ENCODE measurements around the gene CD52.
"Not testable (repeated sequence)": the region's sequence is repeated elsewhere in the genome, so short reads cannot be mapped to it uniquely, and the experiment has no call there.

CD52 gene

DNA sequence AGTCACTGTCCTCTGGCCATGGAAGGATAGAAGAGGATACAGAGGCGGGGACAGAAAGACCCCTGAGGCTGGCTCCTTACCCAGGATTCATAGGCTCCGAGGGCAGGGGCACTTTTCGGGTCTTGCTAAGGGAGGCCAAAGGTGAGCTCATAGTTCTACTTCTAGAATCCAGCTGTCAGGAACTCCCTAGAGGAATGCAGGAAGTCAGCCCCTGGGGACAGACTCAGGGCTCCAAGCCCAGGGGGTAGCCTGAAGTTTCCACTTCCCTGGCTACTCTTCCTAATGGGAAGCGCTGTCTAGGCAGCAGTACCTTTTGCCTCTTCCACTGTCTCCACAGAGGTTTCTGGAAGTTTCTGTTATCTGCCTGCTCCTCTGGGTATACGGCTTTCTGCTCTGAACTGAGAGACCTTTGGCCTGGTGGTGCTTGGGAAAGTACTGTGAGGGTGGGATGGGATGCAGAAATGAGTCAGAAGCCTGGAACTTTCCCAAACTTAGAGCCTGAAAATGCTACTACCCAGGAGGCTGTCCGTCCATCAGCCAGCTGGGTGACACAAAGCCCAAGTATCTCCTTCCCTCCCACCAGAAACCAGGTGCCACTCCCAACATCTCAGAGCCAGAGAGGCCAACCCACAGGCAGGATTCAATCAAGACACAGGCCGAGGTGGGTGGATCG, 14.9 kb upstream of the CD52 start:
- no peak for DNase-seq (ENCODE audit: low spot score)

GRCh38 chr1:26305667-26306289, 12.0 kb upstream of the CD52 start:
- no peak for DNase-seq (ENCODE audit: low spot score)

- DNase-seq (ENCODE audit: low spot score): peak; percentile 97
Measured at GRCh38 chr1:26306290-26307229, 11.2 kb upstream of the CD52 start, which contains the start of gene UBXN11. UBXN11 (minus strand) TSS chr1:26306636; CDS start chr1:26302883, 3,753 bp downstream.

- DNase-seq (ENCODE audit: low spot score): no peak
Measured at GRCh38 chr1:26307363-26307781, 10.4 kb upstream of the CD52 start.

GRCh38 chr1:26307966-26308899, 9.5 kb upstream of the CD52 start:
- not testable (repeated sequence) for DNase-seq (ENCODE audit: low spot score)

GRCh38 chr1:26314501-26314900, 3.3 kb upstream of the CD52 start:
- no peak for DNase-seq (ENCODE audit: low spot score)

DNA sequence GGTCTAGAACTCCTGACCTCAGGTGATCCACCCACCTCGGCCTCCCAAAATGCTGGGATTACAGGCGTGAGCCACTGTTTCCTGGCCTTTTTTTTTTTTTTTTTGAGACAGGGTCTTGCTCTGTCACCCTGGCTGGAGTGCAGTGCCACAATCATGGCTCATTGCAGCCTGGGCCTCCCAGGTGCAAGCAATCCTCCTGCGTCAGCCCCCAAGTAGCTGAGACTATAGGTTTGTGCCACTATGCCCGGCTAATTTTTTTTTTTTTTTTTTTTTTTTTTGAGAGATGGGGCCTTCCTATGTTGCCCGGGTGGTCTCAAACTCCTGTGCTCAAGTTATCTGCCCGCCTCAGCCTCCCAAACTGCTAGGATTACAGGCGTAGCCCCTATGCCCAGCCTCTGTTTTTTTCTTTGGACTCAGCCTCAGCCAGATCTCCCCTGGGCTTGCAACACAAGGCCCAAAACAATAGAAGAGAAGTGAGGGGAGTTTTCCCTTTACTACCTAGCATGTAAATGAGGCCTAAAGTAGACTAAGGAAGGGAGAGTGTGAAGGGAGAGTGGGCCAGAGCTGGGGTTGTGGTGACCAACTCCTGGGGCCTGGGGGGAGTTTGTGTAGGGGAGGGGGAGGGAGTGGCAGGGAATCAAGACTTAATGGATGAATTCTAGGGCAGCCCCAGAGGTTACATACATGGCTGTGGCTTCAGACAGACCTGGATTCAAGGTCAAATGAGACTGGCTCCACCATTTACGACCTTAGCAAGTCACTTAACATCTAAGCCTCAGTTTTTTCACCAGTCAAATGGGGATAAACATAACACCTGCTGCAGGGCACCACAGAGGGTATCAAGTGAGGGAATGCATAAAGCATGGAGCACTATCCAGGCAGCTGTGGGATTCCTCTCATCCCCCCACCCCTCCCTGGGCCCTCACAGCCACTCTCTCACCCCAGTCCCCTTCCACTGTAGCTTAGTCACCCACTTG, 1.6 kb upstream of the CD52 start:
- no peak for DNase-seq (ENCODE audit: low spot score)

- no peak for DNase-seq (ENCODE audit: low spot score)
Measured at GRCh38 chr1:26317146-26317545, 612 bp upstream of the CD52 start.

DNA sequence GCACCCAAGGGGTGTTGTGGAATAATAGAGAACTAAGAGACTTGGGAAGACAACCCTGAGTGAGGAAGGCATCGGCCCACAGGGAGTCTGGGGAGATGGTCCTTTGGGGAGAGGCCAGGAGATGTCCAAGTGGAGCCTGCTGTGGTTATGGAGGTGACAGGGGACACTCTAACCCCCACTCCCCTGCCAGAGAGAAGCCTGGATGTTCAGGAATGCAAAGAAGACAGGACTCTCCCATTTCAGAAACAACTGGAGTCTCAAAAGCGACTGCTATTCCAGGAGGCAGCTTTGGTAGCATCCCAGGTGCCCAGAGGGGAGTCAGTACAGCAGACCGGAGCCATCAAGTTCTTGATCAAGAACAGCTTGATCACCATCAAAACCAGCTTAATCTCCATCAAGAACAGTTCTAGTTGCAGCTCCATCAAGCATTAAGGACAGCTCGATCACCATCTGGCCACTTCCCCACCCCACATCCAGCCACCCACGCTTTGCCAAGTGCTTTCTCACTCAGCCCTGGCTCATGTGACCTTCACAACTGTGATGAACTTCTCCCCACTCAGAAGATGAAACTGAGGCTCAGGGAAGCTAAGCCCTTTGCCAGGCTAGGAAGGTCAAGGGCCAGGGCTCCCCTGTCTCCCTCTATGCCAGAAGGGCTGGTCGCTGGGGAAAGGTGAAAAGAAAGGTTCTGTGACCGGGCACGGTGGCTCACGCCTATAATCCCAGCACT, 743 bp downstream of the CD52 start:
- no peak for DNase-seq (ENCODE audit: low spot score)

GRCh38 chr1:26320896-26321295, 3.1 kb downstream of the CD52 start:
- no peak for DNase-seq (ENCODE audit: low spot score)

GRCh38 chr1:26321315-26322041, 3.7 kb downstream of the CD52 start:
- peak; percentile 46 for DNase-seq (ENCODE audit: low spot score)

GRCh38 chr1:26322042-26322331, 4.2 kb downstream of the CD52 start:
- DNase-seq (ENCODE audit: low spot score): no peak

DNA sequence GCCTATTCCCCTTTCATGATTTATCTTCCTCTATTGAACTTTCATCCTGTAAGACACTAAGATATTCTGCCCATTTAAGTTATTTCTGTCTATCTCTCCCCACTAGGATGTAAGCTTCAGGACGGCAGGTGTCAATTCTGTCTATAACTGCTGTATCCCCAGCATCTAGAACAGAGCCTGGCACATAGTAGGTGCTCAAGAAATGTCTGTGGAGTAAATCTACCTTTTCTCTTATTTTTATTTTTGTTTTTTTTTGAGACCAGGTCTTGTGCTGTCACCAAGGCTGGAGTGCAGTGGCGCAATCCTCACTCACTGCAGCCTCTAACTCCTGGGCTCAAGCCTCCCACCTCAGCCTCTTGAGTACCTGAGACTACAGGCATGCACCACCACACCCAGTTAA, 5.6 kb downstream of the CD52 start:
- DNase-seq (ENCODE audit: low spot score): no peak

DNA sequence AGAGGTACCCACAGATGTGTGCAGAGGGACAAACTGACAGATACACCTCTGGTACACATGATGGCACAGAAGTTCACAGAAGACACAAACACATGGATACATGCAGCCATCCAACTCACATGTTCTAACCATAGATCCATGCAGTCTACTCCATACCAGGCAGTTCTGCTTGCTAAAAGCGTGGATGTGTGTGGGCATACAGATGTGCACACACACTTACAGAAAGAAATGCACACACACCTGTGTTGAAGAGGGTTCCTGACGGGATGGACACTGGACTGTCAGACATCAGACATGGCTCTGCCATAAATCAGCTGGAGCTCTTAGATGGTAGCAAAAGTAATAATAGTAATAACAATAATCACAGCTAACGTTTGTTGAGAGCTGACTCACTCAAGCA, 6.8 kb downstream of the CD52 start:
- DNase-seq (ENCODE audit: low spot score): no peak

GRCh38 chr1:26327956-26328362, 10.2 kb downstream of the CD52 start:
- DNase-seq (ENCODE audit: low spot score): peak; percentile 46

DNA sequence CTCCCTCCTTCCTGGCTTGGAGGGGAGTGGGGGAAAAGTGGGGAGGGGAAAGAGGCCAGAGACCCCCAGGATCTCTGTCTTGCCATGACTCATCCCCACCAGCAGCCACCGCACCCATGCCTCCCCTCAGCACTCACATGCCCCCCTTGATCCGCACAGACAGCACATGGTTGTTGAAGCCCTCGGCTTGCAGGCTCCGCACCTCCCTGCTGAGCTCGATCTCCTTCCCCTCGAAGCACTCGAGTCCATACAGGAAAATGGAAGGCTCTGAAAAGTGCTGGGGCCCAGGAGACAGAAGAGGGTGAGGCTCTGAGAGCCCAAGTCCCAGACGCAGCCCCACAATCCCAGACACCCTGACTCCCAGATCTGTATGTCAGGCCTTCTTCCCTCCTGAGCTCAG, 10.8 kb downstream of the CD52 start:
- no peak for DNase-seq (ENCODE audit: low spot score)

DNA sequence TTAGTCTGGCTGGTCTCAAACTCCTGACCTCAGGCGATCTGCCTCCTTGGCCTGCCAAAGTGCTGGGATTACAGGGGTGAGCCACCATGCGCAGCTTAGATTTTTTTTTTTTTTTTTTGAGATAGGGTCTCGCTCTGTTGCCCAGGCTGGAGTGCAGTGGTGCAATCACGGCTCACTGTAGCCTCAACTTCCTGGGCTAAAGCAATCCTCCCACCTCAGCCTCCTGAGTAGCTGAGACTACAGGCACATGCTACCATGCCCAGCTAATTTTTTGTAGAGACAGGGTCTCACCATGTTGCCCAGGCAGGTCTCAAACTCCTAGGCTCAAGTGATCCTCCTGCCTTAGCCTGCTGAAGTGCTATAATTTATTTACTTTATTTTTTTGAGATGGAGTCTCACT, 11.6 kb downstream of the CD52 start:
- not testable (repeated sequence) for DNase-seq (ENCODE audit: low spot score)

DNA sequence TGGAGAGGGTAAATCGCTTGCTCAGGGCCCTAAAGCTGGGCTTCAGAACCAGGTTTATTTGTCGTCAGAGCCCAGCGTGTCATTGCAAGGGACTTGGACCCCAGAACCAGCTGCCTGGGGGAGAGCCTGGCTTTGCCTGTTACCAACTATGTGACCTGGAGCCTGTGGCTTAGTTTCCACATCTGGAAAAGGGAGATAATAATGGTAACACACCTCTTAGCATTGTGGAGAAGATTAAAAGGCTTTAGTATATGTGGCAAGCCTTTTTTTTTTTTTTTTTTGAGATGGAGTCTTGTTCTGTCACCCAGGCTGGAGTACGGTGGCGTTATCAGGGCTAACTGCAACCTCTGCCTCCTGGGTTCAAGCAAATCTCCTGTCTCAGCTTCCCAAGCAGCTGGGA, 12.5 kb downstream of the CD52 start:
- DNase-seq (ENCODE audit: low spot score): no peak

- not testable (repeated sequence) for DNase-seq (ENCODE audit: low spot score)
Measured at GRCh38 chr1:26333312-26333711, 15.6 kb downstream of the CD52 start.

Measured in SW480 (cell line).